HEK293 (cell line): ENCODE data around the gene STAT3.

Experiments
- ZBTB21 ChIP-seq: fragments of 450-650 bp; formaldehyde crosslinking; IDR thresholded peaks from 2 replicates; pipeline ENCODE4 v1.5.1; 2017; ENCODE audit warnings: missing biosample characterization, missing genetic modification characterization
- ZNF10 ChIP-seq: fragments of 450-650 bp; formaldehyde crosslinking; IDR thresholded peaks from 2 replicates; pipeline ENCODE4 v1.5.1; 2017; ENCODE audit warnings: missing biosample characterization, missing genetic modification characterization
- ZNF138 ChIP-seq: fragments of 450-650 bp; formaldehyde crosslinking; IDR thresholded peaks from 2 replicates; pipeline ENCODE4 v1.5.1; 2016; ENCODE audit warnings: missing biosample characterization, missing genetic modification characterization, borderline replicate concordance
- ZNF292 ChIP-seq: fragments of 450-650 bp; formaldehyde crosslinking; IDR thresholded peaks from 2 replicates; pipeline ENCODE4 v1.5.1; 2016; ENCODE audit warnings: low read depth, missing biosample characterization, missing genetic modification characterization, borderline replicate concordance
- ZNF596 ChIP-seq: fragments of 450-650 bp; IDR thresholded peaks from 2 replicates; pipeline ENCODE4 v1.5.0; 2018; ENCODE audit warnings: missing biosample characterization, mild to moderate bottlenecking, missing genetic modification characterization, moderate library complexity
- ZNF621 ChIP-seq: fragments of 450-650 bp; formaldehyde crosslinking; IDR thresholded peaks from 2 replicates; pipeline ENCODE4 v1.5.1; 2017; ENCODE audit warnings: missing biosample characterization, missing genetic modification characterization
- TF ChIP-seq, protein P1 (sequence below): fragments of 450-650 bp; formaldehyde crosslinking; IDR thresholded peaks from 2 replicates; pipeline ENCODE4 v1.5.1; 2016; ENCODE audit warnings: missing biosample characterization, missing genetic modification characterization
- TF ChIP-seq, protein P2 (sequence below): fragments of 450-650 bp; formaldehyde crosslinking; IDR thresholded peaks from 2 replicates; pipeline ENCODE4 v1.5.1; 2016; ENCODE audit warnings: missing biosample characterization, missing genetic modification characterization
- TF ChIP-seq, protein P3 (sequence below): fragments of 450-650 bp; formaldehyde crosslinking; IDR thresholded peaks from 2 replicates; pipeline ENCODE4 v1.5.1; 2016; ENCODE audit warnings: missing biosample characterization, missing genetic modification characterization
- TF ChIP-seq, protein P4 (sequence below): fragments of 450-650 bp; formaldehyde crosslinking; IDR thresholded peaks from 2 replicates; pipeline ENCODE4 v1.5.1; 2016; ENCODE audit warnings: missing biosample characterization, missing genetic modification characterization, borderline replicate concordance

DNA sequence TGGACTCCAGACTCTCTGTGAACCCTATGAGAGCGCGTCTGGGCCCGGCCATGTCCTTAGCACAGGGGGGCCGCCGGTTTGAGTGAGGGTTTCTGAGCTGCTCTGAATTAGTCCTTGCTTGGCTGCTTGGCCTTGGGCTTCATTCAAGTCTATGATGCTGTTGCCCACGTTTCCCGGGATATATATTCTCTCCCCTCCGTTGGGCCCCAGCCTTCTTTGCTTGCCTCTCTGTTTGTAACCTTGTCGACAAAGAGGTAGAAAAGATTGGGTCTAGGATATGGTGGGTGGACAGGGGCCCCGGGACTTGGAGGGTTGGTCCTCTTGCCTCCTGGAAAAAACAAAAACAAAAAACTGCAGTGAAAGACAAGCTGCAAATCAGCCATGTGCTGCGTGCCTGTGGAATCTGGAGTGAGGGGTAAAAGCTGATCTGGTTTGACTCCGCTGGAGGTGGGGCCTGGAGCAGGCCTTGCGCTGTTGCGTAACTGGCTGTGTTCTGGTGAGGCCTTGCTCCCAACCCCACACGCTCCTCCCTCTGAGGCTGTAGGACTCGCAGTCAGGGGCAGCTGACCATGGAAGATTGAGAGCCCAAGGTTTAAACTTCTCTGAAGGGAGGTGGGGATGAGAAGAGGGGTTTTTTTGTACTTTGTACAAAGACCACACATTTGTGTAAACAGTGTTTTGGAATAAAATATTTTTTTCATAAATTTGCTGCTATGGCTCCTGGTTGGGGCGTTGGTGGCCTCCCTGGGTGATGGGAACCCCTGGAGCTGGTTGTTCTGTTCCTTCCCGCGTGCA, 76.8 kb downstream of the STAT3 start:
- TF ChIP-seq ZNF10 (tag by site-specific recombination): no peak
- TF ChIP-seq, protein P1, sequence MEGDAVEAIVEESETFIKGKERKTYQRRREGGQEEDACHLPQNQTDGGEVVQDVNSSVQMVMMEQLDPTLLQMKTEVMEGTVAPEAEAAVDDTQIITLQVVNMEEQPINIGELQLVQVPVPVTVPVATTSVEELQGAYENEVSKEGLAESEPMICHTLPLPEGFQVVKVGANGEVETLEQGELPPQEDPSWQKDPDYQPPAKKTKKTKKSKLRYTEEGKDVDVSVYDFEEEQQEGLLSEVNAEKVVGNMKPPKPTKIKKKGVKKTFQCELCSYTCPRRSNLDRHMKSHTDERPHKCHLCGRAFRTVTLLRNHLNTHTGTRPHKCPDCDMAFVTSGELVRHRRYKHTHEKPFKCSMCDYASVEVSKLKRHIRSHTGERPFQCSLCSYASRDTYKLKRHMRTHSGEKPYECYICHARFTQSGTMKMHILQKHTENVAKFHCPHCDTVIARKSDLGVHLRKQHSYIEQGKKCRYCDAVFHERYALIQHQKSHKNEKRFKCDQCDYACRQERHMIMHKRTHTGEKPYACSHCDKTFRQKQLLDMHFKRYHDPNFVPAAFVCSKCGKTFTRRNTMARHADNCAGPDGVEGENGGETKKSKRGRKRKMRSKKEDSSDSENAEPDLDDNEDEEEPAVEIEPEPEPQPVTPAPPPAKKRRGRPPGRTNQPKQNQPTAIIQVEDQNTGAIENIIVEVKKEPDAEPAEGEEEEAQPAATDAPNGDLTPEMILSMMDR (tag by site-specific recombination): no peak
- TF ChIP-seq ZNF621 (tag by site-specific recombination): no peak
- TF ChIP-seq ZBTB21 (tag by site-specific recombination): no peak
- TF ChIP-seq, protein P2, sequence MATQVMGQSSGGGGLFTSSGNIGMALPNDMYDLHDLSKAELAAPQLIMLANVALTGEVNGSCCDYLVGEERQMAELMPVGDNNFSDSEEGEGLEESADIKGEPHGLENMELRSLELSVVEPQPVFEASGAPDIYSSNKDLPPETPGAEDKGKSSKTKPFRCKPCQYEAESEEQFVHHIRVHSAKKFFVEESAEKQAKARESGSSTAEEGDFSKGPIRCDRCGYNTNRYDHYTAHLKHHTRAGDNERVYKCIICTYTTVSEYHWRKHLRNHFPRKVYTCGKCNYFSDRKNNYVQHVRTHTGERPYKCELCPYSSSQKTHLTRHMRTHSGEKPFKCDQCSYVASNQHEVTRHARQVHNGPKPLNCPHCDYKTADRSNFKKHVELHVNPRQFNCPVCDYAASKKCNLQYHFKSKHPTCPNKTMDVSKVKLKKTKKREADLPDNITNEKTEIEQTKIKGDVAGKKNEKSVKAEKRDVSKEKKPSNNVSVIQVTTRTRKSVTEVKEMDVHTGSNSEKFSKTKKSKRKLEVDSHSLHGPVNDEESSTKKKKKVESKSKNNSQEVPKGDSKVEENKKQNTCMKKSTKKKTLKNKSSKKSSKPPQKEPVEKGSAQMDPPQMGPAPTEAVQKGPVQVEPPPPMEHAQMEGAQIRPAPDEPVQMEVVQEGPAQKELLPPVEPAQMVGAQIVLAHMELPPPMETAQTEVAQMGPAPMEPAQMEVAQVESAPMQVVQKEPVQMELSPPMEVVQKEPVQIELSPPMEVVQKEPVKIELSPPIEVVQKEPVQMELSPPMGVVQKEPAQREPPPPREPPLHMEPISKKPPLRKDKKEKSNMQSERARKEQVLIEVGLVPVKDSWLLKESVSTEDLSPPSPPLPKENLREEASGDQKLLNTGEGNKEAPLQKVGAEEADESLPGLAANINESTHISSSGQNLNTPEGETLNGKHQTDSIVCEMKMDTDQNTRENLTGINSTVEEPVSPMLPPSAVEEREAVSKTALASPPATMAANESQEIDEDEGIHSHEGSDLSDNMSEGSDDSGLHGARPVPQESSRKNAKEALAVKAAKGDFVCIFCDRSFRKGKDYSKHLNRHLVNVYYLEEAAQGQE: no peak
- TF ChIP-seq ZNF596 (tag by site-specific recombination): no peak
- TF ChIP-seq ZNF292 (tag by site-specific recombination): no peak
- TF ChIP-seq, protein P3, sequence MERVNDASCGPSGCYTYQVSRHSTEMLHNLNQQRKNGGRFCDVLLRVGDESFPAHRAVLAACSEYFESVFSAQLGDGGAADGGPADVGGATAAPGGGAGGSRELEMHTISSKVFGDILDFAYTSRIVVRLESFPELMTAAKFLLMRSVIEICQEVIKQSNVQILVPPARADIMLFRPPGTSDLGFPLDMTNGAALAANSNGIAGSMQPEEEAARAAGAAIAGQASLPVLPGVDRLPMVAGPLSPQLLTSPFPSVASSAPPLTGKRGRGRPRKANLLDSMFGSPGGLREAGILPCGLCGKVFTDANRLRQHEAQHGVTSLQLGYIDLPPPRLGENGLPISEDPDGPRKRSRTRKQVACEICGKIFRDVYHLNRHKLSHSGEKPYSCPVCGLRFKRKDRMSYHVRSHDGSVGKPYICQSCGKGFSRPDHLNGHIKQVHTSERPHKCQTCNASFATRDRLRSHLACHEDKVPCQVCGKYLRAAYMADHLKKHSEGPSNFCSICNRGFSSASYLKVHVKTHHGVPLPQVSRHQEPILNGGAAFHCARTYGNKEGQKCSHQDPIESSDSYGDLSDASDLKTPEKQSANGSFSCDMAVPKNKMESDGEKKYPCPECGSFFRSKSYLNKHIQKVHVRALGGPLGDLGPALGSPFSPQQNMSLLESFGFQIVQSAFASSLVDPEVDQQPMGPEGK: no peak
- TF ChIP-seq, protein P4, sequence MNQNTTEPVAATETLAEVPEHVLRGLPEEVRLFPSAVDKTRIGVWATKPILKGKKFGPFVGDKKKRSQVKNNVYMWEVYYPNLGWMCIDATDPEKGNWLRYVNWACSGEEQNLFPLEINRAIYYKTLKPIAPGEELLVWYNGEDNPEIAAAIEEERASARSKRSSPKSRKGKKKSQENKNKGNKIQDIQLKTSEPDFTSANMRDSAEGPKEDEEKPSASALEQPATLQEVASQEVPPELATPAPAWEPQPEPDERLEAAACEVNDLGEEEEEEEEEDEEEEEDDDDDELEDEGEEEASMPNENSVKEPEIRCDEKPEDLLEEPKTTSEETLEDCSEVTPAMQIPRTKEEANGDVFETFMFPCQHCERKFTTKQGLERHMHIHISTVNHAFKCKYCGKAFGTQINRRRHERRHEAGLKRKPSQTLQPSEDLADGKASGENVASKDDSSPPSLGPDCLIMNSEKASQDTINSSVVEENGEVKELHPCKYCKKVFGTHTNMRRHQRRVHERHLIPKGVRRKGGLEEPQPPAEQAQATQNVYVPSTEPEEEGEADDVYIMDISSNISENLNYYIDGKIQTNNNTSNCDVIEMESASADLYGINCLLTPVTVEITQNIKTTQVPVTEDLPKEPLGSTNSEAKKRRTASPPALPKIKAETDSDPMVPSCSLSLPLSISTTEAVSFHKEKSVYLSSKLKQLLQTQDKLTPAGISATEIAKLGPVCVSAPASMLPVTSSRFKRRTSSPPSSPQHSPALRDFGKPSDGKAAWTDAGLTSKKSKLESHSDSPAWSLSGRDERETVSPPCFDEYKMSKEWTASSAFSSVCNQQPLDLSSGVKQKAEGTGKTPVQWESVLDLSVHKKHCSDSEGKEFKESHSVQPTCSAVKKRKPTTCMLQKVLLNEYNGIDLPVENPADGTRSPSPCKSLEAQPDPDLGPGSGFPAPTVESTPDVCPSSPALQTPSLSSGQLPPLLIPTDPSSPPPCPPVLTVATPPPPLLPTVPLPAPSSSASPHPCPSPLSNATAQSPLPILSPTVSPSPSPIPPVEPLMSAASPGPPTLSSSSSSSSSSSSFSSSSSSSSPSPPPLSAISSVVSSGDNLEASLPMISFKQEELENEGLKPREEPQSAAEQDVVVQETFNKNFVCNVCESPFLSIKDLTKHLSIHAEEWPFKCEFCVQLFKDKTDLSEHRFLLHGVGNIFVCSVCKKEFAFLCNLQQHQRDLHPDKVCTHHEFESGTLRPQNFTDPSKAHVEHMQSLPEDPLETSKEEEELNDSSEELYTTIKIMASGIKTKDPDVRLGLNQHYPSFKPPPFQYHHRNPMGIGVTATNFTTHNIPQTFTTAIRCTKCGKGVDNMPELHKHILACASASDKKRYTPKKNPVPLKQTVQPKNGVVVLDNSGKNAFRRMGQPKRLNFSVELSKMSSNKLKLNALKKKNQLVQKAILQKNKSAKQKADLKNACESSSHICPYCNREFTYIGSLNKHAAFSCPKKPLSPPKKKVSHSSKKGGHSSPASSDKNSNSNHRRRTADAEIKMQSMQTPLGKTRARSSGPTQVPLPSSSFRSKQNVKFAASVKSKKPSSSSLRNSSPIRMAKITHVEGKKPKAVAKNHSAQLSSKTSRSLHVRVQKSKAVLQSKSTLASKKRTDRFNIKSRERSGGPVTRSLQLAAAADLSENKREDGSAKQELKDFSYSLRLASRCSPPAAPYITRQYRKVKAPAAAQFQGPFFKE: no peak
- TF ChIP-seq ZNF138: no peak
